MCF 10A (cell line): ENCODE data around the gene TNIK. TPM values are rescaled to one million over a fixed set of nuclear protein-coding genes. Genes with fewer than 3 reads are reported as not detected.
"Not testable (repeated sequence)": the region's sequence is repeated elsewhere in the genome, so short reads cannot be mapped to it uniquely, and the experiment has no call there.

Source experiments
- BruUV-seq: library from RNA; stranded (reverse); fragments of 400-500 nt; replicated peaks from 2 replicates; lab custom pipeline; 2021; lab: Mats Ljungman, UMichigan
- CTCF ChIA-PET: fragments of 300-600 bp; sonication (Branson Sonifier 250); formaldehyde crosslinking; extraction: SDS; loops from one replicate; lab custom pipeline; 2021; ENCODE audit warnings: antibody characterized with exemption, inconsistent platforms; lab: Yijun Ruan, JAX
- POLR2A ChIA-PET: fragments of 300-600, 350-650 bp; sonication (Branson Sonifier 250); formaldehyde crosslinking; extraction: SDS; loops from one replicate; lab custom pipeline; 2020; ENCODE audit warnings: antibody characterized with exemption, inconsistent platforms; lab: Yijun Ruan, JAX
- DNase-seq: peaks from one replicate; pipeline ENCODE4 v3.0.0-alpha.2; 2018; ENCODE audit not compliant: unreplicated experiment
- H3K27ac Mint-ChIP-seq: one replicate; pipeline ENCODE4 v1.8.0; 2022; ENCODE audit warnings: mild to moderate bottlenecking, low read depth, mixed read lengths; ENCODE audit not compliant: unreplicated experiment
- H3K27me3 Mint-ChIP-seq: one replicate; pipeline ENCODE4 v1.8.0; 2022; ENCODE audit warnings: mixed read lengths; ENCODE audit not compliant: insufficient read depth, unreplicated experiment
- H3K36me3 Mint-ChIP-seq: one replicate; pipeline ENCODE4 v1.8.0; 2022; ENCODE audit warnings: mild to moderate bottlenecking, moderate library complexity, mixed read lengths; ENCODE audit not compliant: insufficient read depth, unreplicated experiment
- H3K4me1 Mint-ChIP-seq: one replicate; pipeline ENCODE4 v1.8.0; 2022; ENCODE audit warnings: mixed read lengths; ENCODE audit not compliant: insufficient read depth, unreplicated experiment
- H3K4me3 Mint-ChIP-seq: one replicate; pipeline ENCODE4 v1.8.0; 2022; ENCODE audit warnings: mild to moderate bottlenecking, moderate library complexity, mixed read lengths; ENCODE audit not compliant: unreplicated experiment
- H3K9me3 Mint-ChIP-seq: one replicate; pipeline ENCODE4 v1.8.0; 2022; ENCODE audit warnings: mixed read lengths; ENCODE audit not compliant: unreplicated experiment
- intact Hi-C: fragments of 100-400 bp; cut with micrococcal nuclease; formaldehyde crosslinking; loops from 2 replicates; pipeline ENCODE4 v1.14.1; 2022
- total RNA-seq: library from RNA; stranded (reverse); gene quantifications from 2 replicates; pipeline ENCODE4 v1.2.3, GENCODE V29; 2022
- TF ChIP-seq, protein P1 (sequence below): fragments of 200-600 bp; IDR thresholded peaks from one replicate; pipeline ENCODE4 v1.8.0; 2022; ENCODE audit warnings: antibody characterized with exemption, mild to moderate bottlenecking; ENCODE audit not compliant: unreplicated experiment

TNIK gene
- total RNA-seq, 1 experiment from 2014 or later, result 3.4 TPM

DNA sequence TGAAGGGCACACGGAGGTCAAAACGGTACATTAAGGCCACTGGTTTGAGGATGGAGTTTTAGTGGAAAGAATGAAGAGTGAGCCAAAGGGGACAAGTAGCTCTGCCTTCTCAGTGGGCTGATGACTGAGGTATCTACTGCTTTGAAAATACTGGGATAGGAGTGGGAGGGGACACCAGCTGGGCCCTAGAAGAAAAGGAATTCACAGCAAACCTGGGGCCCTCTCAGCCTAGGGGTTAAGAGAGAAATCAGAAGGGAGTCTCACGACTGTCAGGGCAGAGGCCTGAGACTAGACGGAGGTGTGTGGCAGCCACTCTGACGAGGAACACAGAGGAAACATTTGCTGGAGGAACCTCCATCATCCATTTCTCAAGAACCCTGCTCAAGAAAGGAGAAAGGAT, 75.1 kb downstream of the TNIK start:
- H3K9me3 Mint-ChIP-seq, result no peaks in the 10 kb centered on the region
- CTCF ChIA-PET, result no interaction called here
- intact Hi-C loops, result no loop called here
- POLR2A ChIA-PET, result no interaction called here
- no peak overlapping the region for H3K4me3 Mint-ChIP-seq
- DNase-seq, result no peak
- BruUV-seq, result no TSS peak
- TF ChIP-seq, protein P1, sequence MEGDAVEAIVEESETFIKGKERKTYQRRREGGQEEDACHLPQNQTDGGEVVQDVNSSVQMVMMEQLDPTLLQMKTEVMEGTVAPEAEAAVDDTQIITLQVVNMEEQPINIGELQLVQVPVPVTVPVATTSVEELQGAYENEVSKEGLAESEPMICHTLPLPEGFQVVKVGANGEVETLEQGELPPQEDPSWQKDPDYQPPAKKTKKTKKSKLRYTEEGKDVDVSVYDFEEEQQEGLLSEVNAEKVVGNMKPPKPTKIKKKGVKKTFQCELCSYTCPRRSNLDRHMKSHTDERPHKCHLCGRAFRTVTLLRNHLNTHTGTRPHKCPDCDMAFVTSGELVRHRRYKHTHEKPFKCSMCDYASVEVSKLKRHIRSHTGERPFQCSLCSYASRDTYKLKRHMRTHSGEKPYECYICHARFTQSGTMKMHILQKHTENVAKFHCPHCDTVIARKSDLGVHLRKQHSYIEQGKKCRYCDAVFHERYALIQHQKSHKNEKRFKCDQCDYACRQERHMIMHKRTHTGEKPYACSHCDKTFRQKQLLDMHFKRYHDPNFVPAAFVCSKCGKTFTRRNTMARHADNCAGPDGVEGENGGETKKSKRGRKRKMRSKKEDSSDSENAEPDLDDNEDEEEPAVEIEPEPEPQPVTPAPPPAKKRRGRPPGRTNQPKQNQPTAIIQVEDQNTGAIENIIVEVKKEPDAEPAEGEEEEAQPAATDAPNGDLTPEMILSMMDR, result no peak
- H3K27ac Mint-ChIP-seq, result no peak overlapping the region
- no peaks in the 10 kb centered on the region for H3K36me3 Mint-ChIP-seq
- H3K27me3 Mint-ChIP-seq, result no peaks in the 10 kb centered on the region
- H3K4me1 Mint-ChIP-seq, result peaks cover 10% of the 10 kb centered on the region

DNA sequence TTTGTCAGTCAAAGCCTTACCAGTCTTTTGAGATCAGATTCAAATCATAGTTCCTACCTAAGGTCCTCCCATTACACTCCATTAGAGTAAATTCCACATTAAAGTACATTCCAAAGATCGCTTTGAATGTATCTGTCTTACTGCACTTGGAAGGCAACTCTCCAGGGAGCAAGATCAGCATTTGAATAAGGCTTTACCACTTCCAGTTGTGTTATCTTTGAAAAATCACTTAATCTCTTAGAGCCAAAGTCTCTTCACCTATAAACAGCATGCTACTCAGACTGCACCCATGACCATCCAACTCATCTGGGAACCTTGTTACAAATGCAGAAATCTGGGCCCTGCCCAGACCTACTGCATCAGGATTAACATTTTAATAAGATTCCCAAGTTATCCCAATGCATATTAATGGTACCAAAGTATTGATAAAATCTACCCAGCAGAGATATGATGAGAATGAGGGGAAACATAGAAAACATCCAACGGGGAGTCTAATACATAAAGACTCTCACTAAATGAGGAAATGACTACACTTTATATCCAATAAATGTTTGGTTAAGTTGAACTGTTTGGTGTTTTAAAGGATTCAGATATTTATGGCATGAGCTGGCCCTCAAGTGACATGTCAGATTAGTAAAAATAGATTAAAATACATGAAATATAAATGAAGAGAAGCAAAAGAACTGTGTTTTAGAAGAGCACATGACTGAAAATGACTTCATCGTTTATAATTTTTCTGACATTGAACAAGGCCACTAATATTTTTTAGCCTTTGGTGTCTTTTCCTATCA, 75.9 kb downstream of the TNIK start:
- intact Hi-C loops, result no loop called here
- Mint-ChIP-seq H3K27ac (no peak overlapping the region), H3K4me1 (peaks cover 10% of the 10 kb centered on the region), H3K9me3 (no peaks in the 10 kb centered on the region), H3K4me3 (no peak overlapping the region), H3K36me3 (no peaks in the 10 kb centered on the region), H3K27me3 (no peaks in the 10 kb centered on the region)
- CTCF ChIA-PET, result interaction anchor here (1.8 kb wide), 1 partner anchor 11 kb away, joined by 5 read pairs; no protein-coding TSS in a partner anchor
- POLR2A ChIA-PET, result interaction anchor here (1.1 to 1.6 kb wide), 2 partner anchors 29 to 76 kb away, joined by 3 to 5 read pairs; partner anchors contain the start of gene TNIK
- TF ChIP-seq, protein P1, result no peak
- BruUV-seq, result no TSS peak
- DNase-seq, result no peak

DNA sequence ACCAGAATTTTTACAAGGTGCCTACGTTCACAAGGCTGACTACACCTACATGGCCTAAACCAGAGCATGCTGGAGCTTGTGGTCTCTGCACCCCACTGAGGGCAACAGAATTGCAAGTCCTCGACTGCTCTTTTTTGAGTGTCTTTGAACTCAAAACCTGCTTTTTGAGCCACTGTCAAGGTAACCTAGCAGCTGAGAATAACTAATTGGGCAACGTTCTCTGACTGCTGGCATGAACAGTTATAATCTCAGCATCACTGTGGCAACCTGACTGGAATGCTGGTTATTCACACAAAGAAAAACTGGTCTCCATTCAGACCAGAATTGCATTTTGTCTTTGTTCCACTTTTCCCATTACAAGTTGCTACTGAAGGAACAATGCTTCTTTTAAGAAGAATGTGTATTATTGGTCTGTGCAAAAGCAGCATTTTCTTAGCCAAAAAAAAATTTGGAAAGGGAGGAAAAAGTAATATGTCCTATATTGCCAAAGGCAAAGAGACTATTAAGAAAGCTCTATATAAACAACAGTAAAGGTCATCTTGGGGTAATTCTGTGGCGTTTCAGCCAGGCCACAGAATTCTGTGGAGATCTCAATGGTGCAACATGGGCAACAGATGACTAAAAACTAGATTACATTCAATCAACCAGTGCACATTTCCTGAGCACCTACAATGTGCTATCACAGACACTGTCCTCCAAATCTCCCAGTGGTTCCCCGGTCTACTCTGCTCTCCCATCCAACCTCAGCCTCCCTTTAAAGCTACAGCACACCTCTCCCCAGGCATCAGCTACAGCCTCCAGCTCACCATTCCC, 76.8 kb downstream of the TNIK start:
- no peaks in the 10 kb centered on the region for H3K9me3 Mint-ChIP-seq
- no peak overlapping the region for H3K27ac Mint-ChIP-seq
- ChIA-PET CTCF (interaction anchor here (1.8 kb wide), 1 partner anchor 10 kb away, joined by 5 read pairs; no protein-coding TSS in a partner anchor), POLR2A (interaction anchor here (1.0 to 1.6 kb wide), 3 partner anchors 28 to 99 kb away, joined by 3 to 5 read pairs (median 3); partner anchors contain the start of gene TNIK)
- no TSS peak for BruUV-seq
- peak; percentile 14 for DNase-seq
- TF ChIP-seq, protein P1, result no peak
- no peak overlapping the region for H3K4me3 Mint-ChIP-seq
- no peaks in the 10 kb centered on the region for H3K36me3 Mint-ChIP-seq
- intact Hi-C loops, result no loop called here
- H3K4me1 Mint-ChIP-seq, result peaks cover 10% of the 10 kb centered on the region
- H3K27me3 Mint-ChIP-seq, result no peaks in the 10 kb centered on the region

DNA sequence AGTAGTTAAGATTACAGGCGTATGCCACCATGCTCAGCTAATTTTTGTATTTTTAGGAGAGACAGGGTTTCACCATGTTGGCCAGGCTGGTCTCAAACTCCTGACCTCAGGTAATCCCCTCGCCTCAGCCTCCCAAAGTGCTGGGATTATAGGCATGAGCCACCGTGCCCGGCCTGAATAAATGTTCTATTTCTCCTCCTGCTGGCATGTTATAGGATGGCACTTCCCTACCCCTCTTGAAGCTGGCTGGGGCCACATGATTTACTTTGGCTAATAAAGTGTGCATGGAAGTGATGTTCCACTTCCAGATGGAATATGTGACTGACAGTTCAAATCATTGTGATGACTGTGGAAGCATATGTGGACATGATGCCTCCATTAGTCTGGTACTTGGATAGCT, 77.9 kb downstream of the TNIK start:
- H3K36me3 Mint-ChIP-seq, BruUV-seq, H3K9me3 Mint-ChIP-seq, H3K27ac Mint-ChIP-seq, intact Hi-C loops, H3K27me3 Mint-ChIP-seq, H3K4me3 Mint-ChIP-seq: not testable (repeated sequence)
- DNase-seq, result peak; percentile 7
- ChIA-PET CTCF (interaction anchor here (0.7 kb wide), 1 partner anchor 13 kb away, joined by 3 read pairs; no protein-coding TSS in a partner anchor), POLR2A (interaction anchor here (0.6 to 1.6 kb wide), 3 partner anchors 64 to 98 kb away, joined by 3 to 5 read pairs (median 3); partner anchors contain the start of gene TNIK)
- H3K4me1 Mint-ChIP-seq, result peaks cover 10% of the 10 kb centered on the region
